NCI-H748 treated with DMSO at 0.1 percent for 48 hours (cell line): Measurements from ENCODE around the gene PKM.
"Not testable (repeated sequence)": the region's sequence is repeated elsewhere in the genome, so short reads cannot be mapped to it uniquely, and the experiment has no call there.

ENCODE experiments used
- DNase-seq: peaks from one replicate; lab custom pipeline; 2025; lab: John Stamatoyannopoulos, UW

The PKM gene

GRCh38 chr15:72231066-72231832 lies at the start of gene PKM:
TSS of gene PKM (minus strand) at chr15:72231190. CDS start at chr15:72219097, 12,093 bp downstream.
- peak; percentile 95 for DNase-seq

GRCh38 chr15:72280751-72281150 lies 49.8 kb upstream of the PKM start:
- no peak for DNase-seq

DNA sequence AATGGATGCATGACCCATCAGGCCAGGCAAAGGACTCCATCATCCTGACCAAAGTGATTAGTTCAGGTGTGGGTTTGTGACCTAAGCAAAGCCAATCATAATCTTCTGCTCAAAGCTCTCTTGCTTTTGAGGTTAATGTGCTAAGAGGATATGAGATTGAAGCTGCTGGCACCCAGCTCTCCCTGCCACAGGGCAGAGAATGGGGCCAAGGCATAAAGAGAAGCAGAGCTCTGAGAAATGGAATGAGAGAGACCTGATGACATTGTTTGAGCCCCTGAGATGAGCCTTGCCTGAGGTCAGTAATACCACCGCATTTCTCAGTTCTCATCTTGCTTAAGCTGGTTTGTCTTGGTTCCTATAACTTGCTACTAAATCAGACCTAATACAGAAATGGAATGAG lies 47.7 kb upstream of the PKM start:
- no peak for DNase-seq

- no peak for DNase-seq
These were observed 45.3 kb upstream of the PKM start for GRCh38 chr15:72276326-72276700.

DNA sequence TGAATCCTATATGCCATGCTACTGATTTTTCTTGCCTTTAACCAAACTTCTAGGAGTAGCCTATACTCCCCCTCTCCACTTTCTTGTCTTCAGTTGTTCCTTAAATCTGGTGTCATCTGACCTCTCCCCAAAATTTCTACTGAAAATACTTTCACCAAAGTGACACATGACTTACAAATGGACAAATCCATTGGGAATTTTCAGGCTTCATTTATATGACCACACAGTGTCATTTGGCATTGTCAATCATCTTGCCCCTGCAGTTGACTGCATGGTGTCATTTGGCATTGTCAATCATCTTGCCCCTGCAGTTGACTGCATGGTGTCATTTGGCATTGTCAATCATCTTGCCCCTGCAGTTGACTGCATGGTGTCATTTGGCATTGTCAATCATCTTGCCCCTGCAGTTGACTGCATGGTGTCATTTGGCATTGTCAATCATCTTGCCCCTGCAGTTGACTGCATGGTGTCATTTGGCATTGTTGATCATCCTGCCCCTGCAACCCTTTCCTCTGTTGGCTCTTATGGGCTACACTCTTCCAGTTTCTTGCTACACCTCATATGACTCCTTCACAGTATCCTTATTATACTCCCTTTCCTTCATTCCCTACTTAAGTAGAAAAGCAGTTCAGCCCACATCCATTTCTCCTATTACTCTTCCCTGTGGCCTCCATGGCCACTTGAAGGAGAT lies 44.8 kb upstream of the PKM start:
- not testable (repeated sequence) for DNase-seq

DNA sequence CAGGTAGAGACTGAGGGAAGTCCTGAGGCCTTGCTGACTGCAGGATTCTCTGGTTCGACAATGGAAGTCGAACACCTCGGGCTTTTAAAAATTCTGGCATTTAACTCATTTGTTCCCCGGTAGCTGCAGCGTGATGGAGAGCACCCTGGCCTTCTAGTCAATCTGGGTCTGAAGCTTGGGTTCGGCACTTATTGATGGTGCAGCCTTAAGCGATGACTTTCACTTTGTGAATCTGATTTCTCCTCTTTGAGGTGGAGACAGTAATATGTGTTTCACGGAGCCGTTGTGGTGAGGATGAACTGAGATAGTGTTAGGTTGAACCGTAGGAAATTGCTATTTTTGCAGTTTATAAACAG lies 42.0 kb upstream of the PKM start:
- DNase-seq = no peak

- DNase-seq = peak; percentile 69
These were observed 41.4 kb upstream of the PKM start, which contains the start of gene PARP6 for GRCh38 chr15:72272213-72272996. TSS of gene PARP6 (minus strand) at chr15:72272554. CDS start at chr15:72267477, 5,077 bp downstream.

GRCh38 chr15:72271895-72272212 lies 40.9 kb upstream of the PKM start:
- DNase-seq = no peak

- no peak for DNase-seq
These were observed 40.2 kb upstream of the PKM start for GRCh38 chr15:72271221-72271620.

GRCh38 chr15:72269739-72270138 lies 38.7 kb upstream of the PKM start:
- DNase-seq = no peak

- DNase-seq = no peak
These were observed 34.0 kb upstream of the PKM start for GRCh38 chr15:72265031-72265430.

DNA sequence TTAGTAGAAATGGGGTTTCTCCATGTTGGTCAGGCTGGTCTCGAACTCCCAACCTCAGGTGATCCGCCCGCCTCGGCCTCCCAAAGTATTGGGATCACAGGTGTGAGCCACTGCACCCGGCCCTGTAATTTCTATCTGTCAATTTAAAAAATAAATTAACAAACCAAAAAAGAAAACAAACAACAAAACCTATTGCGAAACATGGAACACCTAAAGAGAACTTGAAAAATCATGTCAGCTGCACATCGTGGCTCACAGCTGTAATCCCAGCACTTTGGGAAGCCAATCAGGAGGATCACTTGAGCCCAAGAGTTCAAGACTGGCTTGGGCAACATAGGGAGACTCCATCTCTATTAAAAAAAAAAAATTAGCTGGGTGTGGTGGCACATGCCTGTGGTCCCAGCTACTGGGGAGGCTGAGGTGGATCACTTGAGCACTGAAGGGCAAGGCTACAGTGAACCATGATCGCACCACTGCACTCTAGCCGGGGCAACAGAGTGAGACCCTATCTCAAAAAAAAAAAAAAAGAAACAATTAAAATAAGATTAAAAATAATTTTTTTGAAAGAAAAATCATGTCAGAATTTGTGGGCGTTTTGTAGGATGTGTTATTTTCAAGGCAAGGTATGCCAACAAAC lies 21.8 kb upstream of the PKM start:
- no peak for DNase-seq

DNA sequence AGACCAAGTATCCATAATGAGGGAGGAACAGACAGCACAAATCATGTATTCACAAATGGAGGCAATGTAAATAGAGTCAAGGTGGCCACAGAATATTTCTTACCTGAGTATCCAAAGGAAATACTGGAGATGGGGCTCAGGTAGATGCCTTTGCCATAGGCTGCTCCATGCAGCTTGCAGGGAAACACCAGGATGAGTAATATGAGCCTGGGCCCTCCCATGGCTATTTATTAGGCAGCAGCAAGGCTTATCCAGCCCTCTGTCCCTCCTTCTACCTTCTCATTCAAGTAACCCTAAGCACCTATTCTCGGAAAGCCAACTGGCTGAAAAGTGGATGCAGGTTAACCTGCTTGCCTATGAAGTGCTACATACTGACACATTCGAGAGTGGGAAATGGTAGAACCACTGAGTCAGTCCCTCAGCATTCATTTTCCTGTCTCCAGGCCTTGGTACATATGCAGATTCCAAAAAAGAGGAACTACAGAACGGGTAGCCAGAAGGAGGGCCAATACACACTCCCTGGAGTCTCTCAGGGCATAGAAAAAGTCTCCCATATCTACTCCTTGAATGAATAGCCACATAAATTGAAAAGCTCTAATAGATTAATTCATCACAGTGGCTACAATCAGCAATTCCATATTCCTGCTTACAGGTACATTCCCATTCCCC lies 18.3 kb upstream of the PKM start:
- no peak for DNase-seq

DNA sequence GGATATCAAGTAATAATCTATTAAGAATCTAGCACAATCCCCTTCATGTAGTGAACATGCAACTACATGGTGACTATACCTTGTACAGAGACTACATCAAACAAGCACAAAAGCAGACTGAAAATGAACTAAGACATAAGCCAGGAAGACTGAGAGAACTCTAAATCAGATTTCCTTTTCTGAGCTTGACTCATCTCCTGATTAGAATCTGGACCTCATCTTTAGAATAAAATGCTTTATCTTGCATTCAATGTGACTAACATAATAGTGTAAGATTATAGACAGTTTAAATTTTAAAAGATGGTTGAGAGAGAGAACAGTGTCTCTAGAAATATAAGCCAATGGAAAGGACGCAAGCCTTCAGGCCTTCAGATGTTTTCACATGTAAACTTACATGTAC lies 17.5 kb upstream of the PKM start:
- DNase-seq = no peak

DNA sequence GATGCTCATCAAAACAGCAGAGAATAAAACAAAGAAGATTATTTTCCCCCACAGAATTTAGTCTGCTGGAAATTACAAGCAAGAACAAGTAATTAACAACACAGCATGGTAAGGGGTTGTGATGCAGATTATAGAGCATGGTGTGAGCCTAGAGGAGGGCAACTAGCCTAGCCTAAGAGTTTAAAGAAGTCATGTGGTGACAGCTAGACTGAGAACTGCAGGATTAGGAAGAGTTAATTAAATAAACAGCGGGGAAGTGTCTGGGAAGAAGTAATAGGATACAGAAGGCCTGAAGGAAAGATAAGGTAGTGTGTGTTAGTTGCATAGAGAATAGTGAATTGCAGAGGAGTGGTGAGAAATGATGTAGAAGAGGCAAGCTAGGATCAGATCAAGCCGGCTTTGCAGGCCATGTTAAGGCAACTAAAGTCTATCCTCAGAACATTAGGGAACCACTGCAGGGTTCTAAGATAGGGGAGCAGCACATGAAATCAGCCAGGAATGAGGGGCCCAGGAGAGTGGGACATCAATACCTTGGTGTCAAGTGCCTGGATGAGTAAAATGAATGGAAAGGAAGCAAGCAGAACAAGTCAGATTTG lies 11.9 kb upstream of the PKM start:
- no peak for DNase-seq

DNA sequence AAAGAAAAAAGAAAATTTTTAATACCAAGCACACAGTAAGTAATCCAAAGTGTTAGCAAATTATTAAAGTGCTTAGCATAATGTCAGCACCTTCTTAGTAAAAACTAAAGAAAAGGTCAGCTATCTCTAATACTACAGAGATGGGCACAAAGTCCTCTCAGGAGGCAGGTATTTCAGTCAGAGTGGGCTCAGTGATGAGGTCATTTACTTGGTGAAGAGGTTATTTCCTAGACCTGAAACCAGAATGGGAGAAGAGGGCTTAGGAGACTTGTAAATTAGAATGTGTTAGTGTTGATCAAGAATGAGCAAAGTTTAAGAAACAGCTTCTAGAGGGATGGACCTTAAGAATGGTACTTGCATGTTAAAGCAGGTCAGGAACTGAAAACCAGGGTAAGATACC lies 8.7 kb upstream of the PKM start:
- DNase-seq = no peak

- DNase-seq = no peak
These were observed 7.6 kb upstream of the PKM start for GRCh38 chr15:72238586-72238985.

- no peak for DNase-seq
These were observed 6.8 kb upstream of the PKM start for GRCh38 chr15:72237853-72238224.

- DNase-seq = no peak
These were observed 6.3 kb upstream of the PKM start for GRCh38 chr15:72237029-72237852.

DNA sequence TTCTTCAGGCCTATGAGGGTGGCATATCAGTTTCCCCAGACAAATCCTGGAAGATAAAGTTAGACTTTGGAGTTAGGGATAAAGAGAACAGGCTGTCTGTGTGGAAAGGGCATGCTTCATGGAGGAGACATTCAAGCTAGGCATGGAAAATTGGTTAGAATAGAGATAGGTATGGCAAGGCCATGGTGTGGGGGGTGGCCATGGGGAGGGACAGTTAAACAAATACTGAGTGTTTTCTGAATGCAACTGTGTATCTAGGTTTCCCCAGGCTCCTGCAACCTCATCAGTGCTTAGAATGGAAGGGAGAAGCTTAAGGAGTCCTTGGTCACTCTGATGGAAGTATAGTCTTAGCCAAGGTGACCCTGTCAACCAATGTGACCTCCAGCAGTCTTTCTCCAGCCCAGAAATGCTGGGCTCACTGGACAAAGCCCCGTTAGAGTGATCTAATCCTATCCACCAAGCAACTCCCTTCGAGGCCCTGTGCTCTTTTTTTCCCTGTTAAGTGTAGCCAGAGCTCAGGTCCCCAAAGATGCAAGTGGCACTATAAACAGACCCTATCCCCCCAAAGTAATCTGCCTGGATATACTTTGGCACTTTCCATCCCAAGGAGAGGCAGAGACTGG lies 5.5 kb upstream of the PKM start:
- no peak for DNase-seq
